Breast epithelium (tissue), 3 donors: Measurements from ENCODE around the gene ARMC9.

Experiments used
- CTCF ChIP-seq, 3 donors: fragments of 450-650 bp; IDR thresholded peaks; one replicate each; pipeline ENCODE4 v1.5.1; 2016 to 2017; ENCODE audit warnings: antibody characterized with exemption in 3 of 3, mild to moderate bottlenecking in 3 of 3, moderate library complexity in 3 of 3
- POLR2A ChIP-seq: fragments of 450-650 bp; IDR thresholded peaks from one replicate; pipeline ENCODE4 v1.6.1; 2016; ENCODE audit warnings: antibody characterized with exemption, mild to moderate bottlenecking, moderate library complexity

- TF ChIP-seq CTCF (IDR thresholded peaks at IDR 0.05), result no peak
- no peak for TF ChIP-seq POLR2A
Observed at GRCh38 chr2:231258701-231259100, 60.3 kb downstream of the ARMC9 start.
